Upper lobe of right lung (tissue), 1 donor: ENCODE measurements around the gene VTA1. TPM values are rescaled to one million over a fixed set of nuclear protein-coding genes. Genes with fewer than 3 reads are reported as not detected.

Experiments used
- ATAC-seq: fragments of 200-7000 bp; cut with Tn5 transposase; one replicate; pipeline ENCODE4 v1.9.1; 2020; ENCODE audit warnings: mild to moderate bottlenecking, moderate library complexity
- DNase-seq: peaks from one replicate; pipeline ENCODE4 v3.0.0-alpha.2; 2020
- H3K27ac ChIP-seq: fragments of 200-600 bp; one replicate; pipeline ENCODE4 v1.8.0; 2022
- H3K27me3 ChIP-seq: fragments of 200-600 bp; one replicate; pipeline ENCODE4 v1.8.0; 2022; ENCODE audit warnings: mild to moderate bottlenecking
- H3K36me3 ChIP-seq: fragments of 200-600 bp; one replicate; pipeline ENCODE4 v1.8.0; 2022
- H3K4me1 ChIP-seq: fragments of 200-600 bp; one replicate; pipeline ENCODE4 v1.8.0; 2022
- H3K4me3 ChIP-seq: fragments of 200-600 bp; one replicate; pipeline ENCODE4 v1.8.0; 2022; ENCODE audit warnings: mild to moderate bottlenecking
- H3K9me3 ChIP-seq: fragments of 200-600 bp; one replicate; pipeline ENCODE4 v1.8.0; 2022
- intact Hi-C: fragments of 100-400 bp; cut with DNase I; formaldehyde crosslinking; loops from one replicate; pipeline ENCODE4 v1.11.0; 2022
- total RNA-seq: library from RNA; stranded (reverse); fragmentation: NEBNext Ultra II Directional; extraction: Animal tissue kit (Norgen Biotek cat#: 25700); gene quantifications from one replicate; pipeline ENCODE4 v1.2.1, GENCODE V29; 2021
- TF ChIP-seq, protein P1 (sequence below): fragments of 200-600 bp; IDR thresholded peaks from one replicate; pipeline ENCODE4 v1.8.0; 2022; ENCODE audit warnings: antibody characterized with exemption
- donor health status: DM: no; HTN: yes; CAD: no; lungs with severe emphysema.

VTA1 gene
- total RNA-seq, 1 donor from 2014 or later = 31.8 TPM

DNA sequence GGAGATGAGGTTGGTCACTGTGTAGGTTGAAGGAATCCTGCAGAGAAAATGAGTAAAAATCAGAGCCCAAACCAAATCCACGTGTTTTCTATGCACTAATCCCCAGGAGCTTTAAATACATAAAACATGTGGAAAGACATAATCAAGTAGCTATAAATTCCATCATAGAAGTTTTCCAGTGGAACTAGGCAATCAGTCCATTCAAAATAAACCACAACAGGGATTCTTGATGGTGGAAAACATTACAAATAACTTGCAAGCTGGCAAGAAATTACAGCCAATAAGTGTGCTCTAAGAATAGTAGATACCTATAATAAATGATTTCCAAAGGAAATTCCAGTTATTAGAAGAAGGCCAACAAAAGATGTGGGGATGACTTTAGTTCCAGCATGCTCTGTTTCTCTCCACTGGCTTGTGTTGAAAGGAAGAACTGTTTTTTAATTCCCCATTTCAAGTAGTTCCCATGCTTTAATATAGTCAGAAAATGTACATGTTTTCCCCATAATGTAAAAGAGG is 104.9 kb downstream of the VTA1 start:
- Histone ChIP-seq H3K27ac (no peak overlapping the region), H3K9me3 (no peaks in the 10 kb centered on the region), H3K4me3 (no peak overlapping the region), H3K4me1 (no peaks in the 10 kb centered on the region), H3K27me3 (no peaks in the 10 kb centered on the region), H3K36me3 (no peaks in the 10 kb centered on the region)
- intact Hi-C loops = no loop called here
- TF ChIP-seq, protein P1, sequence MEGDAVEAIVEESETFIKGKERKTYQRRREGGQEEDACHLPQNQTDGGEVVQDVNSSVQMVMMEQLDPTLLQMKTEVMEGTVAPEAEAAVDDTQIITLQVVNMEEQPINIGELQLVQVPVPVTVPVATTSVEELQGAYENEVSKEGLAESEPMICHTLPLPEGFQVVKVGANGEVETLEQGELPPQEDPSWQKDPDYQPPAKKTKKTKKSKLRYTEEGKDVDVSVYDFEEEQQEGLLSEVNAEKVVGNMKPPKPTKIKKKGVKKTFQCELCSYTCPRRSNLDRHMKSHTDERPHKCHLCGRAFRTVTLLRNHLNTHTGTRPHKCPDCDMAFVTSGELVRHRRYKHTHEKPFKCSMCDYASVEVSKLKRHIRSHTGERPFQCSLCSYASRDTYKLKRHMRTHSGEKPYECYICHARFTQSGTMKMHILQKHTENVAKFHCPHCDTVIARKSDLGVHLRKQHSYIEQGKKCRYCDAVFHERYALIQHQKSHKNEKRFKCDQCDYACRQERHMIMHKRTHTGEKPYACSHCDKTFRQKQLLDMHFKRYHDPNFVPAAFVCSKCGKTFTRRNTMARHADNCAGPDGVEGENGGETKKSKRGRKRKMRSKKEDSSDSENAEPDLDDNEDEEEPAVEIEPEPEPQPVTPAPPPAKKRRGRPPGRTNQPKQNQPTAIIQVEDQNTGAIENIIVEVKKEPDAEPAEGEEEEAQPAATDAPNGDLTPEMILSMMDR = no peak
- DNase-seq (no peak), ATAC-seq (no peak)

DNA sequence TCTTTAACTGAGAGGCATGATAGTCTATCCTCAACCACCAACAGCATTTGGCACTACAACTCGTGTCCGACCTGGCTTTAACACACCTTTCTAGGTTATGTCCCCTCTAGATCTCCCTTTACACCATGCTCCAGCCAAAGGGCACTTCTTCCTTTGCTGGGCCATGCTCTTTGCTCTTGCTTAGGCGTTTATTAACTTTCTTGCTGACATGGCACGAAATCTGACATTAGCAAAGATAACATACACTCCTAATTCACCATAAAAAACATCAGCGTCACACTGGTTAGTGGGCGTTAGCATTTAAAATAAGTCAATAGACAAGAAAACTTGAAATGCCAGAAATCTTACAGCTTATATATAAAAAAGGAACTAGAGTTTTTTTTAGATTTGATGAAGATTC is 107.5 kb downstream of the VTA1 start:
- H3K9me3 ChIP-seq = no peaks in the 10 kb centered on the region
- H3K4me1 ChIP-seq = no peaks in the 10 kb centered on the region
- no peaks in the 10 kb centered on the region for H3K36me3 ChIP-seq
- H3K27ac ChIP-seq = no peak overlapping the region
- no peak overlapping the region for H3K4me3 ChIP-seq
- no peaks in the 10 kb centered on the region for H3K27me3 ChIP-seq
- intact Hi-C loops = no loop called here
- ATAC-seq (no peak), DNase-seq (no peak)
- TF ChIP-seq, protein P1 = no peak

DNA sequence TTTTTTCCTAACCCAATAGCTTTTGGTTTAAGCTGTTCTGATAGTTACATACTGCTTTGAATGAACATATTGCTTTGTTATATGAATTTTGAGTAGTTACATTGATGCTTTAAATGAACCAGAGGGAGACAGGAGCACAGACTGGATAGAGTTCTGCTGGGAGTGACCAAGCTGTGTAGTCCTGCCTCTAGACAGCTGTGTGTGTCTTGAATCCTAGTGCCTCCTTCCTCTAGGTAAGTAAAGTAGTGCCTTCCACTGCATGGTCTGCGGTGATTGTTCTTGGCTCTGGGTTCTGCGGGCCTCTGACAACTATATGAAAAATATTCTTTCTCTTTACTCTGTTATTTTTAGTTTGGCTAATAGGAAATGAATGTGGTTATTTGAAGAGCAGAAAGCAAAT is 108.7 kb downstream of the VTA1 start:
- intact Hi-C loops = no loop called here
- no peak overlapping the region for H3K27ac ChIP-seq
- ATAC-seq (no peak), DNase-seq (no peak)
- TF ChIP-seq, protein P1 = no peak
- no peaks in the 10 kb centered on the region for H3K36me3 ChIP-seq
- H3K4me3 ChIP-seq = no peak overlapping the region
- no peaks in the 10 kb centered on the region for H3K27me3 ChIP-seq
- no peaks in the 10 kb centered on the region for H3K9me3 ChIP-seq
- H3K4me1 ChIP-seq = no peaks in the 10 kb centered on the region

DNA sequence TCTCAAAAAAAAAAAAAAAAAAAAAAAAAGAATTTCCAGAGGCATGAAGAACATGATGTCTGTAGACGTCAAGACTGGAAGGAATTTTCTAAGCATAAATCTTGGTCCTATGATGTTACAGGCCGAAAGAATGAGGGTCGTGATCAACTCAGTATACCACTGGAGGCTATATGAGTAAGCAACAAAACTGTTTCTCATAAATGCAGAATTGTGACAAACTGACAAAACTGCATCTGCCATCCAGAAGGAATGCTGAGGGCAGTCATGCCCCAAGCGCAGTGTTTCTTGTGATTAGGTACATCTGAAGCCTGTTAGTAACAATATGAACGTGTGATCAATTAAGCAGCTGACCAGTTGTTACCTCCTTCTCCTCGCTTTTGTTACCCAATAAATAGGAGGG is 111.2 kb downstream of the VTA1 start:
- DNase-seq = no peak
- intact Hi-C loops = no loop called here
- TF ChIP-seq, protein P1 = no peak
- no peak overlapping the region for H3K4me3 ChIP-seq
- H3K36me3 ChIP-seq = no peaks in the 10 kb centered on the region
- ATAC-seq = no peak
- no peak overlapping the region for H3K27ac ChIP-seq
- no peaks in the 10 kb centered on the region for H3K27me3 ChIP-seq
- H3K4me1 ChIP-seq = no peaks in the 10 kb centered on the region
- H3K9me3 ChIP-seq = no peaks in the 10 kb centered on the region

DNA sequence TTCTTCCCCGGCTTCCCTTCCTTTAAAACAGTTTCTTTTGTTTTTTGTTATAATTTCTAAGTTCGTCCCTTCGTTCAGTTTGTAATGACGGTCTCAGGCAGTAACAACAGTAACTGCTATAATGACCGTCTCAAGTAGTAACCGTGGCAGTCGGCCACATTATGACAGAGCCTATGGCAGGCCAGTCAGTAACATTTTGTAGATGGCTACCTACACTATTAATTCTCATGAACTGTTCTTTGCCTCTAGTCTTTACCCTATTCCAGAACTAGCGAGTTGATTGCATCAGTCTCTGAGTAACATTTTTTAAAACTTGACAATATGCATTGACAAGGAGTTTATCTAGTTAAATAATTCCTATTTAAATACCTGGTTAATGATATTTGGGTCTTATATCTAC is 111.7 kb downstream of the VTA1 start:
- H3K4me1 ChIP-seq = no peaks in the 10 kb centered on the region
- no peak overlapping the region for H3K27ac ChIP-seq
- intact Hi-C loops = no loop called here
- H3K27me3 ChIP-seq = no peaks in the 10 kb centered on the region
- no peaks in the 10 kb centered on the region for H3K36me3 ChIP-seq
- no peaks in the 10 kb centered on the region for H3K9me3 ChIP-seq
- TF ChIP-seq, protein P1 = no peak
- DNase-seq (no peak), ATAC-seq (no peak)
- no peak overlapping the region for H3K4me3 ChIP-seq

DNA sequence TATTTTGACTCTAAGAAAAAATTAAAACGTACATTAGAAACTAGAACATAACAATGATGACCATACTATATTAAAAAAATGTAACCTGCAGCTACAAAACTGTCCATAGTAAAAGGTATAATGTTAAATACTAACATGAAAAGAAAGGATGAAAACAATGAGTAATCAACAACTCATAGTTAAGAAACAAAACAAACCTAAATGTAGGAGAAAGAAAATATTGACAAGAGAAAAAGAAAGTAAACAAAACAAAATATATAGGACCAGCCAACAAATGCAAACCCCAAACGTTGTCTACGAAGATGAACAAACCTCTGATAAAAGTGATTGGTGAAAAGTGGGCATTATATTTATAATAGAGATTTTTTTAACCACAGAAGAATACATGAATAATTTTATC is 113.7 kb downstream of the VTA1 start:
- no peaks in the 10 kb centered on the region for H3K27me3 ChIP-seq
- DNase-seq (no peak), ATAC-seq (no peak)
- H3K4me1 ChIP-seq = no peaks in the 10 kb centered on the region
- intact Hi-C loops = no loop called here
- H3K9me3 ChIP-seq = no peaks in the 10 kb centered on the region
- no peak overlapping the region for H3K27ac ChIP-seq
- no peak overlapping the region for H3K4me3 ChIP-seq
- H3K36me3 ChIP-seq = no peaks in the 10 kb centered on the region
- TF ChIP-seq, protein P1 = no peak
